ENCODE data around the gene ANAPC7.
"Not testable (repeated sequence)": the region's sequence is repeated elsewhere in the genome, so short reads cannot be mapped to it uniquely, and the experiment has no call there.

The ANAPC7 gene, protein sequence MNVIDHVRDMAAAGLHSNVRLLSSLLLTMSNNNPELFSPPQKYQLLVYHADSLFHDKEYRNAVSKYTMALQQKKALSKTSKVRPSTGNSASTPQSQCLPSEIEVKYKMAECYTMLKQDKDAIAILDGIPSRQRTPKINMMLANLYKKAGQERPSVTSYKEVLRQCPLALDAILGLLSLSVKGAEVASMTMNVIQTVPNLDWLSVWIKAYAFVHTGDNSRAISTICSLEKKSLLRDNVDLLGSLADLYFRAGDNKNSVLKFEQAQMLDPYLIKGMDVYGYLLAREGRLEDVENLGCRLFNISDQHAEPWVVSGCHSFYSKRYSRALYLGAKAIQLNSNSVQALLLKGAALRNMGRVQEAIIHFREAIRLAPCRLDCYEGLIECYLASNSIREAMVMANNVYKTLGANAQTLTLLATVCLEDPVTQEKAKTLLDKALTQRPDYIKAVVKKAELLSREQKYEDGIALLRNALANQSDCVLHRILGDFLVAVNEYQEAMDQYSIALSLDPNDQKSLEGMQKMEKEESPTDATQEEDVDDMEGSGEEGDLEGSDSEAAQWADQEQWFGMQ

DNA sequence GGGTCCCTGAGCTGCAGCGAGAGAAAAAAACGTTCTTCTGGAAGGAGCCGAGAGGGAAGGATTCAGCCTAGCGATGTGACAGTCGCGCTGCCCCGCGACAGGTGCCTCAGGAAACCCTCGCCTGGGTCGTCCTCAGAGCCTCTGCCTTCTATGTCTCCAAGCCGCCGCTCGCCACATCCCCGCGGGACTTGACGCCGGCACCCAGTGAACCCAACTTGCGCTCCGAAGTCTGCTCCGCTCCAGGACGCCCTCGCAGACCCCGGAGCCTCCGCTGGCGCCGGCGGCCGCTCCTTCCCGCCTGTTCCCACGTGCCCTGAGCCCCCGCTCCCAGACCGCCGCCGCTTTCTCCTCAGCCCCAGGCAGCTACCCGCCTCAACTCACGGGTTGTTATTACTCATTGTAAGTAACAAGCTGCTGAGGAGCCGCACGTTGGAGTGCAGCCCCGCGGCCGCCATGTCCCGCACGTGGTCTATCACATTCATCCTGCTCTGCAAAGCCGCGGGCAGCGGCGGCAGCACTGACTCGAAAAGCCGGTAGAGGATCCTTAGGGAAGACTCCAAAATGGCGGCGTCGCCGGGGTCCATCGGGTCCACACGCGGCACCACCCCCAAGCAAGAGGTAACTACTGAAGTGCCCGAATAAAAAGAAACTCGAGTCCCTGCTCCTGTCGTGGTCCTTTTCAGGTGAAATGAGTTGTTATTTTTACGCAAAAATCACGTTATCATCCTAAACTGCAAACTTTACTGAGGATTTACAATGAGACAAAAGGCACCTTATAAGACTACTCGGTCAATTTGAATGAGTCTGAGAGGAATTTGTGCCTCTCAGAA, at the start of gene ANAPC7:
Gene ANAPC7 (minus strand): TSS at position 563 of the 830 bp plus-strand sequence. CDS start 81 bp downstream, at position 482.
- DNase-seq (ENCODE audit: low spot score), result peak; percentile 91

- no peak for DNase-seq (ENCODE audit: low spot score)
These were observed 47.8 kb upstream of the ANAPC7 start for GRCh38 chr12:110451263-110451662.

GRCh38 chr12:110449799-110450497, 46.4 kb upstream of the ANAPC7 start, which contains the start of gene ARPC3:
ARPC3 (minus strand) TSS chr12:110450337; CDS start chr12:110450260, 77 bp downstream.
- DNase-seq (ENCODE audit: low spot score), result peak; percentile 95

DNA sequence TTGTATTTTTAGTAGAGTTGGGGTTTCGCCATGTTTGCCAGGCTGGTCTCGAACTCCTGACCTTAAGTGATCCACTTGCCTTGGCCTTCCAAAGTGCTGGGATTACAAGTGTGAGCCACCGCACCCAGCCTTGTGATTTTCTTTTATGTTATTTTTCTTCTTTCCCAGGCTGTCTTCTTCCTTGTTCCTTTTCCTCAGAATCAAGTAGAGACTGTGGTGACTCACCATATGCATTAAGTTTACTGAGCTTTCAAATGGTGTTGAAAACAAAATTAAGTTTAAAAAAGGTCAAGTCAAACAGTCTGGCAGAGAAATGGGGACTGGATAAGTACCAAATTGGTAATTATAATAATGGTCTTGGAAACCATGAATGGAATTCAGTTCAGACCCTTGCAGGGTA, 40.9 kb upstream of the ANAPC7 start:
- no peak for DNase-seq (ENCODE audit: low spot score)

GRCh38 chr12:110436231-110436630, 32.7 kb upstream of the ANAPC7 start:
- no peak for DNase-seq (ENCODE audit: low spot score)

DNA sequence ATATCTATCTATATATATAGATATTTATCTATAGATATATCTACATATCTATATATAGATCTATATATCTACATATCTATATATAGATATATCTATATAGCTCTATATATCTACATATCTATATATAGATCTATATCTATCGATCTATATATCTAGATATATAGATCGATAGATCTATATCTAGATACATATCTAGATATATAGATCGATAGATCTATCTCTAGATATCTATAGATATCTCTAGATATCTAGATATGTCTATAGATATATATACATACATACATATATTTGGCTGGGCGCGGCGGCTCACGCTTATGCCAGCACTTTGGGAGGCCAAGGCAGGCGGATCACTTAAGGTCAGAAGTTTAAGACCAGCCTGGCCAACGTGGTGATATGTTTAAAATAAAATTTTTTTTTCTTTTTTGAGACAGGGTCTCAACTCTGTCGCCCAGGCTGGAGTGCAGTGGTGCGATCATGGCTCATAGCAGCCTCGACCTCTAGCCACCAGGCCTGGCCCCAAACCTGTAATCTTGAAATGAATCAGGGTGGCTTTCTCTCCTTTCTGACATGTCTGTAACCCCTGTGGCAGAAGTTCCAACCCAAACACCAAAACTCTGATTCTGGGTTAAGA, 28.6 kb upstream of the ANAPC7 start:
- no peak for DNase-seq (ENCODE audit: low spot score)

- DNase-seq (ENCODE audit: low spot score), result not testable (repeated sequence)
These were observed 26.2 kb upstream of the ANAPC7 start for GRCh38 chr12:110429676-110430075.

DNA sequence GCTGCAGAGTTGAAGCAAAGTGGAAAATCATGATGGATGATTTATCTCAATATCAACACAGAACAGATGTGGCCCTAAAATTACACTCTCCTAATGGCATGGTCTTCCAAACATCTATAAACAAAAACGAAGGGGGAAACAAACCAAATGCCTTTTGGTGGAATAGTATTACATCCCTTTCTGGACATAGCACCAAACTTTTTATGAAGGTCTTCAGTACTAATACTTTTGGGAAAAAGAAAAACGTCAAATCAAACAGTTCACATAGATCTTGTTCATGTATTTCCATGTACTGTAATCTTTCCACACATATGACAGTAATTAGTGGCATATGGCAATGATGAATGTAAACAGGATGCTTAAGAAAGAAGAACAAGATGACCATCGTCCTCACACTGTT, 22.9 kb upstream of the ANAPC7 start:
- DNase-seq (ENCODE audit: low spot score), result no peak

DNA sequence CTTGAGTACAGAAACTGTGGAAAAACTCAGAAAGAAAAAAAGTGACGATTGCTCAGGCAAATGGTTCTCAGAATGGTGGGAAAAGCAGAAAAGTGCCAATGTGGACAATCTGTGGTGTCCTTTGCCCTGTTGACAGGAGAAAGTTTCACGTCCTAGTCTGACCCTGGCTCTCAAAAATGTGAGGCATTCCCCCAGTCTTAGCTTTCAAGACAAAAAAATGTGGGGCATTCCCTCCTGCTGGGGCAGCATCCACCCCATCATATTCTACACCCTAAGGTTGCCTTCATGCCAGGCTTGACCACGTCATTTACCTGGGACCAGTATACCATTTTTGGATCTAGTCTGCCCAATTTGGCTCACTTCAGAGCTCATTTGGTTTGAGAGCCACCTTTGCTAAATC, 20.7 kb upstream of the ANAPC7 start:
- no peak for DNase-seq (ENCODE audit: low spot score)

- DNase-seq (ENCODE audit: low spot score), result no peak
These were observed 18.2 kb upstream of the ANAPC7 start for GRCh38 chr12:110421701-110422100.

DNA sequence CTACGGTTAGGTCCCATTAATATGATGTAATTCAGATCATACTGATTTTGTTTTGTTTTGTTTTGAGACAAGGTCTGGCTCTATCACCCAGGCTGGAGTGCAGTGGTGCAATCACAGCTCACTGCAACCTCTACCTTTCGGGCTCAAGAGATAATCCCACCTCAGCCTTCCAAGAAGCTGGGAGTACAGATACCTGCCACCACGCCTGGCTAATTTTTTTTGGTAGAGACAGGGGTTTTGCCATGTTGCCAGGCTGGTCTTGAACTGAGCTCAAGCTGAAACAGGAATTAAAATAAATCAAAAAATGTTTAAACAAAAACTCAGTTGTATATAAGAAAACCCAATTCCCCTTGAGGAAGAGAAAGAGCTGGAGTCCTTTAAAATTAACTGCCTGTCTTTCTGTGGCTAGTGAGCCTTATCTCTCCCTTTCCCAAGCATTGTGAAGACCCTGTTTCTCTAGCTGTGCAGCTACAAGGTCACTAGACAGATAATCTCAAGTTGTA, 17.7 kb upstream of the ANAPC7 start:
- DNase-seq (ENCODE audit: low spot score), result no peak

GRCh38 chr12:110420644-110421043, 17.1 kb upstream of the ANAPC7 start:
- DNase-seq (ENCODE audit: low spot score), result not testable (repeated sequence)

GRCh38 chr12:110417113-110417512, 13.6 kb upstream of the ANAPC7 start:
- not testable (repeated sequence) for DNase-seq (ENCODE audit: low spot score)

GRCh38 chr12:110410086-110410485, 6.6 kb upstream of the ANAPC7 start:
- not testable (repeated sequence) for DNase-seq (ENCODE audit: low spot score)

DNA sequence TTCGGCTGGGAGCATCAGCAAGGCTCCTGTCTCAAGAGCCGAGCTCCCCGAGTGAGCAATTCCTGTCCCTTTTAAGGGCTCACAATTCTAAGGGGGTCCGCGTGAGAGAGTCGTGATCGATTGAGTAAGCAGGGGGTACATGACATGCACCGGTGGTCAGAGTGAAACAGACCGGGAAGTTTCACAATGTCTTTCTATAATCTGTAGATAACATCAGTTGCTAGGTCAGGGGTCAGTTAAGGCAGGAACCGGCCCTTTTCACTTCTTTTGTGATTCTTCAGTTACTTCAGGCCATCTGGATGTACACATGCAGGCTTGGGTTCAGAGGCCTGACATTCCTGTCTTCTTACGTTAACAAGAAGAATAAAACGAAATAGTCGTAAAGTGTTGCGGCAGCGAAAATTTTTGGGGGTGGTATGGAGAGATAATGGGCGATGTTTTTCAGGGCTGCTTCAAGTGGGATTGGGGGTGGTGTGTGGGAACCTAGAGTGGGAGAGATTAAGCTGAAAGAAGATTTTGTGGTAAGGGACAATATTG, 1.7 kb upstream of the ANAPC7 start:
- DNase-seq (ENCODE audit: low spot score), result not testable (repeated sequence)

DNA sequence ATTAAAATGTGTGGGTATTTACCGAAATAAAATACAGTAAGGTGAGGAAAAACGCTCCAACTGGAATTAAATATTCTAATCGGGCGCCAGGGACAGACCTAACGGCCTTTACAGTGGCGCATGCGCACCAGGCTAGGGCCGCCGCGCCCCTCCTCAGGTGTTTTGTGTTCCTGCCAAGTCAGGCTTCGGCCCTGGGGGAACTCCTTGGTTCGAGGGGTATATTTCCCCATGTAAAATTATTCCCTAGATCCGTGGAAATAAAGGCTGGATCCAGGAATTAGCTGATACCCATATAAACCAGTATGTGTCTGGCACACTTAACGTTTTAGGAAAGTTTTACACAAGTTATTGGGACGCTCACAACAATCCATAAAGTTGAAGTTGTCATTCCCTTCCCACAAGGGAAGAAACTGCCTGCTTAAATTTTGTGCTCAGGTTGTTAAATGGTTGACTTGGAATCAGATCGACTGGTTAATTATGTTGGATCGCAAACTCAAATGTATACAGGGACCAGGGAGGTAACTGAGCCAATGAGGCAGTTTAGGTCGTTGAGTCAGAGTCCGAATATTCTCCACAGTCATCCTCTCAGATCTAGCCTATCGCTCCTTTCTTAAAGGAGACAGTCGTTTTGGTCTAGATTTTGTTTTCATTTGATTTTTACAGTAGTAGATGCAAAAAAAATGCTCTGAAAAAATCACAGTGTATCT, 621 bp upstream of the ANAPC7 start:
- DNase-seq (ENCODE audit: low spot score), result peak; percentile 74

- no peak for DNase-seq (ENCODE audit: low spot score)
These were observed 20.8 kb downstream of the ANAPC7 start for GRCh38 chr12:110382683-110383082.

DNA sequence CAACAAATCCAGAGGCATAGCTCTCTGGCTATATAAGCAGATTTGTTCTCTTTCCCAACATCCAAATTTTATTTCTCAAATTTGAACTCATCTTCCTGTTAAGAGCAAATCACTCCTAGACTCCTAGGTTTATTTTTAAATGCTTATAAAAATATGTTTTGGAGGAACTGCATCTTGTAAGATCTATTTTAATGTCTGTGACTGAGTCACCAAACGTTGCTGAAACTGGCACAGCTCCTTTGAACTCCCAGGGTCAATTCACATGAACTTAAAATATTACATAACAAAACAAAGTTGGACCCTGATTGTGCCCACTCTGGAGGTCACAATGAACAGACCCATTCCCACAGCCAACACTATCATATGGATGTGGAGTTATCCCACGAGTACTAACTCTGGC, 23.9 kb downstream of the ANAPC7 start:
- no peak for DNase-seq (ENCODE audit: low spot score)

- DNase-seq (ENCODE audit: low spot score), result no peak
These were observed 24.3 kb downstream of the ANAPC7 start for GRCh38 chr12:110379197-110379596.

DNA sequence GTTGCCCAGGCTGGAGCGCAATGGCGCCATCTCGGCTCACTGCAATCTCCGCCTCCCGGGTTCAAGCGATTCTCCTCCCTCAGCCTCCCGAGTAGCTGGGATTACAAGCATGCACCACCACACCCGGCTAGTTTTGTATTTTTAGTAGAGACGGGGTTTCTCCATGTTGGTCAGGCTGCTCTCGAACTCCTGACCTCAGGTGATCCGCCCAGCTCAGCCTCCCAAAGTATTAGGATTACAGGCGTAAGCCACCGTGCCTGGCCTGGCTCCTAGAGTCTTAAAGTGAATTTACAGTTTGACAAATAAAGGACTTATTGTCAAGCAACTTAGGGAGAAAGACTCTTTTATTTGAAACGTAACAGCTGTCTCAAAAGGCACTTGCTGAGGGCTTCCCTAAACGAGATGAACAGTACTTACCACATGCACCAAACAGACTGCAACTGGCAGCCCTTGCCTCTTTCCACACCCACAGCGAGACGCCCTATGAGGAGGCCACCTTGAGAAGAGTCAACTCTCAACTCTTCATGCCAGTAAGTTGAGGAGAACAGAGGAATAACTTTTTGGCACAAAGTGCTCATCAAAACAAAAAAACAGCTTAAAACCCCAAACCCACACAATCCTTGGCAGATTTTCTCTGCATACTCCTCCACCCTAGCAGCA, 25.2 kb downstream of the ANAPC7 start:
- peak; percentile 48 for DNase-seq (ENCODE audit: low spot score)

Data from putamen (tissue), 1 donor.